ENCODE measurements around the gene CHMP3. TPM values are rescaled to one million over a fixed set of nuclear protein-coding genes. Genes with fewer than 3 reads are reported as not detected.
"Not testable (repeated sequence)": the region's sequence is repeated elsewhere in the genome, so short reads cannot be mapped to it uniquely, and the experiment has no call there.

CHMP3 gene
- polyA plus RNA-seq, 6 donors from 2014 or later, result 61.6 to 107 (median 96.4) TPM

GRCh38 chr2:86545296-86545924 is 17.8 kb downstream of the CHMP3 start:
- peaks cover 0 to 21% (median 9%) of the 10 kb centered on the region in 7 donors for H3K9me3 Mint-ChIP-seq
- not testable (repeated sequence) for ATAC-seq (ENCODE audit: low read depth in 2 of 2); DNase-seq; H3K27me3 Mint-ChIP-seq; H3K4me3 Mint-ChIP-seq
- peak overlapping the region in 1 of 6 donors; percentile 51 for H3K27ac Mint-ChIP-seq
- peaks cover 1 to 16% (median 11%) of the 10 kb centered on the region in 3 donors for H3K4me1 Mint-ChIP-seq
- H3K36me3 Mint-ChIP-seq, result peaks cover 13 to 26% of the 10 kb centered on the region in 2 donors

- Mint-ChIP-seq H3K27ac (peak overlapping the region in 1 of 6 donors; percentile 72), H3K36me3 (peaks cover 13 to 28% of the 10 kb centered on the region in 2 donors), H3K4me1 (peaks cover 1 to 16% (median 11%) of the 10 kb centered on the region in 3 donors), H3K9me3 (peaks cover 0 to 21% (median 9%) of the 10 kb centered on the region in 7 donors)
- not testable (repeated sequence) for H3K4me3 Mint-ChIP-seq; H3K27me3 Mint-ChIP-seq; DNase-seq; ATAC-seq (ENCODE audit: low read depth in 2 of 2)
Measured at GRCh38 chr2:86544278-86545099, 18.8 kb downstream of the CHMP3 start.

GRCh38 chr2:86543793-86544192 is 19.4 kb downstream of the CHMP3 start:
- Mint-ChIP-seq H3K4me1 (peaks cover 1 to 16% (median 11%) of the 10 kb centered on the region in 3 donors), H3K4me3 (peak overlapping the region in 1 of 8 donors; percentile 25), H3K9me3 (peaks cover 0 to 21% (median 9%) of the 10 kb centered on the region in 7 donors), H3K36me3 (peaks cover 18 to 28% of the 10 kb centered on the region in 2 donors), H3K27me3 (no peaks in the 10 kb centered on the region), H3K27ac (no peak overlapping the region)
- ATAC-seq (ENCODE audit: low read depth in 2 of 2) (no peak), DNase-seq (no peak)

- ATAC-seq (ENCODE audit: low read depth in 2 of 2) (no peak), DNase-seq (no peak)
- Mint-ChIP-seq H3K4me3 (no peak overlapping the region), H3K4me1 (peaks cover 1 to 16% (median 11%) of the 10 kb centered on the region in 3 donors), H3K36me3 (peaks cover 21 to 25% of the 10 kb centered on the region in 2 donors), H3K27ac (peak overlapping the region in 1 of 6 donors; percentile 4), H3K9me3 (peaks cover 0 to 18% (median 7%) of the 10 kb centered on the region in 7 donors), H3K27me3 (no peaks in the 10 kb centered on the region)
Measured at GRCh38 chr2:86543335-86543734, 19.9 kb downstream of the CHMP3 start.

- Mint-ChIP-seq H3K27me3 (no peaks in the 10 kb centered on the region), H3K27ac (no peak overlapping the region), H3K9me3 (peaks cover 0 to 14% (median 7%) of the 10 kb centered on the region in 7 donors), H3K4me1 (peaks cover 1 to 16% (median 11%) of the 10 kb centered on the region in 3 donors), H3K4me3 (no peak overlapping the region), H3K36me3 (peaks cover 21% of the 10 kb centered on the region in 2 donors)
- DNase-seq (no peak), ATAC-seq (ENCODE audit: low read depth in 2 of 2) (no peak)
Measured at GRCh38 chr2:86542814-86543213, 20.4 kb downstream of the CHMP3 start.

GRCh38 chr2:86541334-86541733 is 21.9 kb downstream of the CHMP3 start:
- Mint-ChIP-seq H3K27ac (peak overlapping the region in 1 of 6 donors; percentile 10), H3K4me1 (peaks cover 1 to 25% (median 15%) of the 10 kb centered on the region in 3 donors), H3K36me3 (peaks cover 21 to 36% of the 10 kb centered on the region in 2 donors), H3K27me3 (no peaks in the 10 kb centered on the region), H3K4me3 (no peak overlapping the region), H3K9me3 (peaks cover 0 to 10% (median 3%) of the 10 kb centered on the region in 7 donors)
- DNase-seq (no peak), ATAC-seq (ENCODE audit: low read depth in 2 of 2) (no peak)

- H3K27ac Mint-ChIP-seq, result peak overlapping the region in 1 of 6 donors; percentile 24
- H3K36me3 Mint-ChIP-seq, result peaks cover 26 to 40% of the 10 kb centered on the region in 2 donors
- H3K4me1 Mint-ChIP-seq, result peaks cover 8 to 24% (median 15%) of the 10 kb centered on the region in 3 donors
- no peaks in the 10 kb centered on the region for H3K27me3 Mint-ChIP-seq
- ATAC-seq (ENCODE audit: low read depth in 2 of 2) (no peak), DNase-seq (no peak)
- peaks cover 0 to 19% (median 10%) of the 10 kb centered on the region in 7 donors for H3K9me3 Mint-ChIP-seq
- H3K4me3 Mint-ChIP-seq, result no peak overlapping the region
Measured at GRCh38 chr2:86533589-86533988, 29.7 kb downstream of the CHMP3 start.

GRCh38 chr2:86525421-86526340 is 37.6 kb downstream of the CHMP3 start:
- no peaks in the 10 kb centered on the region for H3K9me3 Mint-ChIP-seq
- H3K4me3 Mint-ChIP-seq, result no peak overlapping the region
- peaks cover 0 to 4% (median 0%) of the 10 kb centered on the region in 3 donors for H3K4me1 Mint-ChIP-seq
- H3K36me3 Mint-ChIP-seq, result peaks cover 22 to 33% of the 10 kb centered on the region in 2 donors
- ATAC-seq (ENCODE audit: low read depth in 2 of 2) (no peak), DNase-seq (no peak)
- no peaks in the 10 kb centered on the region for H3K27me3 Mint-ChIP-seq
- H3K27ac Mint-ChIP-seq, result peak overlapping the region in 1 of 6 donors; percentile 9

- H3K9me3 Mint-ChIP-seq, result peaks cover 0 to 6% (median 2%) of the 10 kb centered on the region in 7 donors
- H3K4me3 Mint-ChIP-seq, result no peak overlapping the region
- no peaks in the 10 kb centered on the region for H3K4me1 Mint-ChIP-seq
- H3K27me3 Mint-ChIP-seq, result no peaks in the 10 kb centered on the region
- H3K27ac Mint-ChIP-seq, result no peak overlapping the region
- DNase-seq, result no peak
- ATAC-seq (ENCODE audit: low read depth in 2 of 2), result no peak
- H3K36me3 Mint-ChIP-seq, result peaks cover 14 to 29% of the 10 kb centered on the region in 2 donors
Measured at GRCh38 chr2:86523491-86523890, 39.8 kb downstream of the CHMP3 start.

- H3K4me1 Mint-ChIP-seq, result no peaks in the 10 kb centered on the region
- H3K4me3 Mint-ChIP-seq, result no peak overlapping the region
- H3K36me3 Mint-ChIP-seq, result peaks cover 14 to 25% of the 10 kb centered on the region in 2 donors
- H3K9me3 Mint-ChIP-seq, result peaks cover 0 to 6% (median 2%) of the 10 kb centered on the region in 7 donors
- H3K27me3 Mint-ChIP-seq, result no peaks in the 10 kb centered on the region
- no peak overlapping the region for H3K27ac Mint-ChIP-seq
- ATAC-seq (ENCODE audit: low read depth in 2 of 2), result no peak
- no peak for DNase-seq
Measured at GRCh38 chr2:86522711-86523110, 40.5 kb downstream of the CHMP3 start.

GRCh38 chr2:86521922-86522321 is 41.3 kb downstream of the CHMP3 start:
- ATAC-seq (ENCODE audit: low read depth in 2 of 2), result no peak
- Mint-ChIP-seq H3K9me3 (peaks cover 0 to 6% (median 2%) of the 10 kb centered on the region in 7 donors), H3K27me3 (no peaks in the 10 kb centered on the region), H3K27ac (no peak overlapping the region), H3K4me1 (no peaks in the 10 kb centered on the region), H3K4me3 (no peak overlapping the region), H3K36me3 (peaks cover 13 to 25% of the 10 kb centered on the region in 2 donors)
- no peak for DNase-seq

GRCh38 chr2:86520153-86520552 is 43.1 kb downstream of the CHMP3 start:
- Mint-ChIP-seq H3K4me3 (no peak overlapping the region), H3K36me3 (peaks cover 9 to 21% of the 10 kb centered on the region in 2 donors), H3K4me1 (peaks cover 0 to 6% (median 0%) of the 10 kb centered on the region in 3 donors), H3K27ac (peak overlapping the region in 3 of 6 donors; percentile 26 to 89 (median 74)), H3K9me3 (peaks cover 0 to 6% (median 2%) of the 10 kb centered on the region in 7 donors), H3K27me3 (no peaks in the 10 kb centered on the region)
- DNase-seq, result no peak
- ATAC-seq (ENCODE audit: low read depth in 2 of 2), result no peak

- no peak for DNase-seq
- ATAC-seq (ENCODE audit: low read depth in 2 of 2), result no peak
- peaks cover 0 to 6% (median 0%) of the 10 kb centered on the region in 3 donors for H3K4me1 Mint-ChIP-seq
- no peak overlapping the region for H3K27ac Mint-ChIP-seq
- peaks cover 9 to 14% of the 10 kb centered on the region in 2 donors for H3K36me3 Mint-ChIP-seq
- peaks cover 0 to 6% (median 2%) of the 10 kb centered on the region in 7 donors for H3K9me3 Mint-ChIP-seq
- no peak overlapping the region for H3K4me3 Mint-ChIP-seq
- no peaks in the 10 kb centered on the region for H3K27me3 Mint-ChIP-seq
Measured at GRCh38 chr2:86519349-86519748, 43.9 kb downstream of the CHMP3 start.

Measured in naive B cell (primary cell).